Measurements from ENCODE around the gene FSTL4.
"Not testable (repeated sequence)": the region's sequence is repeated elsewhere in the genome, so short reads cannot be mapped to it uniquely, and the experiment has no call there.

Gene FSTL4

GRCh38 chr5:133399247-133399891 is 213.0 kb downstream of the FSTL4 start:
- no peak for DNase-seq

DNA sequence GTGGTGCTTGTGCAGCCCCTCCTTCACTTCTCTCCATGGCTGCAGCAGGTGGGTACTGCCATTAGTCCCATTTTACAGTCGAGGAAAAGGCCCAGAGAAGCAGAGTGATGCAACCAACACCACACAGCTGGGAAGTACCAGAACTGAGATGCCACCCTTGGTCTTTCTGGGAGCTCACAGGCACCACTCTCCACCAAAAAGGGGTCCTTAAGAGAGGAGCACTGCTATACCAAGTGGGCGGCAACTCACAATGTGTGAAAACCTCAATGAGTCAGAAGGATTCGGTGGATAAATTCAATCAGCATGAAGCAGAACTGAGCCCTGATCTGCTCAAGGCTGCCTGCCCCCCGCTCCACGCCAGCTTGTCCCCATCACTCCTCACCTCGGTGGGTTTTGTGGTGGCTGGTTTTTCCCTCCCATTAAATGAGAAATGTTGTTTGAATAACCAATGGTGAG is 213.7 kb downstream of the FSTL4 start:
- DNase-seq, result no peak

GRCh38 chr5:133397990-133398645 is 214.2 kb downstream of the FSTL4 start:
- DNase-seq, result no peak

DNA sequence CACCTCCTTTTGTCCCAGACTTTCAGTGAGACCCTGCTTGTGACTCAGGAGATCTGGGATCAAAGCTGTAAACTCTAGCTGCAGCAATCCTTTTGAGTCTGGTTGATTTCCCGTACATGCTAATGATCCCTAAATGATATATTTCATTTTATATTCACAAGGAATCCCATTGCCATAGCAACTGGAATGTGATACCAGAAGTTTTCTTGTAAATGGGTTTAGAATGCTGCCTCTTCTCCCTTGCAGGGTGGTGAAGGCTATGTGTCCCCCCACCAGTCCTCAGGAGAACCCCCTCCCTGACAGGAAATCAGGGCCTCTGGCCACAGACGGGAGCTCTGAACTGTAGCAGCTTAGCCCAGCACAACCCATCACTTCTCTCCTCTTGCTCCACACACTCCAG is 215.0 kb downstream of the FSTL4 start:
- no peak for DNase-seq

DNA sequence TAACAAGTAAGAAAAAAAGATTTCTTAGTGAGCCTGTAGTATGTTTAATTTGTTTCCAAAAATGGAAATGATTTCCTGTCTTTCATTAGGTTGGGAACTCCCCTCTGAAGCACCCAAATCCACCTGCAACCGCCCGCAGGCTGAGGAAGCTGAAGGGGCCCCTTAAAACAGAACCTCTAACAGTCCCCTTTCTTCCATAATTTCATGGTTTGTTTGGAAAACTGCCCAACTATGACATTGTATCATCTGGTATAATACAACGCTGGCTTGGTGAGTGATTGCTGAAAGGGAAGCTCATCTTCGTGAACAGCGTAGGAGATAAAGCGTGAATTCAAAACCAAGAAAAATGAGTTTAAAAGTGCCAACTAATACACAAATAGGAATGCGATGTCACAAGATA is 215.5 kb downstream of the FSTL4 start:
- DNase-seq, result no peak

GRCh38 chr5:133396187-133396741 is 216.1 kb downstream of the FSTL4 start:
- no peak for DNase-seq

DNA sequence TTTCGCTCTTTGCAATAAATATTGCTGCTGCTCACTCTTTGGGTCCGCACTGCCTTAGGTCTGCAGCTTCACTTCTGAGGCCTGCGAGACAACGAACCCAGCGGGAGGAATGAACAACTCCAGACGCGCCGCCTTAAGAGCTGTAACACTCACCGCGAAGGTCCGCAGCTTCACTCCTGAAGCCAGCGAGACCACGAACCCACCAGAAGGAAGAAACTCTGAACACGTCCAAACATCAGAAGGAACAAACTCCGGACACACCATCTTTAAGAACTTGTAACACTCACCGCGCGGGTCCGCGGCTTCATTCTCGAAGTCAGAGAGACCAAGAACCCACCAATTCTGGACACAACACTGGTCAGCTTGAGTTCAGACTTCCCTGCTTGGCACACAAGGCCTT is 217.1 kb downstream of the FSTL4 start:
- not testable (repeated sequence) for DNase-seq

DNA sequence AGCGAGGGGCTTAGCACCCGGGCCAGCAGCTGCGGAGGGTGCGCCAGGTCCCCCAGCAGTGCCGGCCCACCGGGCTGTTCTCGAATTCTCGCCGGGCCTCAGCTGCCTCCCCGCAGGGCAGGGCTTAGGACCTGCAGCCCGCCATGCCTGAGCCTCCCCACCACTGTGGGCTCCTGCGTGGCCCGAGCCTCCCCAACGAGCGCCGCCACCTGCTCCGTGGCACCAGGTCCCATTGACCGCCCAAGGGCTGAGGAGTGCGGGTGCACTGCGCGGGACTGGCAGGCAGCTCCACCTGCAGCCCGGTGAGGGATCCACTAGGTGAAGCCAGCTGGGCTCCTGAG is 217.9 kb downstream of the FSTL4 start:
- DNase-seq, result not testable (repeated sequence)

DNA sequence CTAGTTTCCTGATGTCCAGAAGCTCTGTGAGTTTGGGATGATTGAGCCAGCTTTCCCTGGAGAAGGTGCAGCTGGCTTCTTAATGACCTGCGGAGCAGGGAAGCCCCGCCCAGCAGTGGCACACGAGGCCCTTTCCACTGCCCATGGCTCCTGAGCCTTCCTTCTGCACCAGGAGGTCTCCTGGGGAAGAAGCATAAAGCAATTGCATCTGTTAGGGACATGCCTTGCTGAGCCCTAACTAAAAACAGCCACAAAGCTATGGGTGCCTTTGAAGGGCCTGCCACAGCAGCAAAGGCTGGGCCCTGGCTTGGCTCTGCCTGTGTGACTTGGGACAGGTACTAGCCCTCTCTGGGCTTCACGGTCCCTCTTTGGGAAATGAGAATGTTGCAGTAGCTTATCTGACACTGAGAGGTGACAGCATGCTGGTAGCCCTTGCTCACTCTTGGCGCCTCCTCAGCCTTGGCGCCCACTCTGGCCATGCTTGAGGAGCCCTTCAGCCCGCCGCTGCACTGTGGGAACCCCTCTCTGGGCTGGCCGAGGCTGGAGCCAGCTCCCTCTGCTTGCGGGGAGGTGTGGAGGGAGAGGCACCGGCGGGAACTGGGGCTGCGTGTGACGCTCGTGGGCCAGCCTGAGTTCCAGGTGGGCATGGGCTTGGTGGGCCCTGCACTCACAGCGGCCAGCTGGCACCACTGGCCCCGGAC is 218.4 kb downstream of the FSTL4 start:
- DNase-seq, result no peak

GRCh38 chr5:133392448-133392847 is 219.9 kb downstream of the FSTL4 start:
- no peak for DNase-seq

GRCh38 chr5:133391354-133392136 is 220.8 kb downstream of the FSTL4 start:
- DNase-seq, result no peak

- no peak for DNase-seq
Observed at GRCh38 chr5:133390416-133391353, 221.7 kb downstream of the FSTL4 start.

GRCh38 chr5:133389066-133389590 is 223.2 kb downstream of the FSTL4 start:
- DNase-seq, result no peak

- DNase-seq, result no peak
Observed at GRCh38 chr5:133387621-133388020, 224.7 kb downstream of the FSTL4 start.

- no peak for DNase-seq
Observed at GRCh38 chr5:133387091-133387490, 225.2 kb downstream of the FSTL4 start.

GRCh38 chr5:133386662-133387061 is 225.7 kb downstream of the FSTL4 start:
- no peak for DNase-seq

GRCh38 chr5:133385346-133385745 is 227.0 kb downstream of the FSTL4 start:
- DNase-seq, result no peak

GRCh38 chr5:133384903-133385302 is 227.4 kb downstream of the FSTL4 start:
- DNase-seq, result no peak

- DNase-seq, result no peak
Observed at GRCh38 chr5:133384120-133384855, 228.1 kb downstream of the FSTL4 start.

DNA sequence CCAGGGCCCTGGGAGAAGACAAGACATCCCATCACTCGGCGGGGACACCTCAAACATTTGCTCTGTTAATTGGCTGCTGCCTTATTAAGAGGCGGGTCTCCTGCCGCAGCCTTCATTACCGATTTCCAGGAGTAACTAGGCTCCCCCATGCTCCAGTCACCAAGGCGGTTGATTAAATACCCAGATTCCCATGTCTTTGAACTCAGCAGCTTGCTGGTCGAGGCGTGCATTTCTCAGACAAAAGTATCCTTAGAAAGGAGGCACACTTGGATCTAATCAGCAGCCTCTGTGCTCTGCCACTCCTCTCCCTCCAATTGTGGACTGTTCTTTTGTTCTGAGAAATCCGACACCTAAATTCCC is 228.8 kb downstream of the FSTL4 start:
- no peak for DNase-seq
